HG03280 (cell line): ENCODE measurements around the gene ARL5A.

Experiments
- ATAC-seq: cut with Tn5 transposase; IDR thresholded peaks from one replicate; pipeline ENCODE4 v1.9.1; 2021; ENCODE audit warnings: mild to moderate bottlenecking, moderate library complexity; ENCODE audit not compliant: unreplicated experiment

Gene ARL5A

DNA sequence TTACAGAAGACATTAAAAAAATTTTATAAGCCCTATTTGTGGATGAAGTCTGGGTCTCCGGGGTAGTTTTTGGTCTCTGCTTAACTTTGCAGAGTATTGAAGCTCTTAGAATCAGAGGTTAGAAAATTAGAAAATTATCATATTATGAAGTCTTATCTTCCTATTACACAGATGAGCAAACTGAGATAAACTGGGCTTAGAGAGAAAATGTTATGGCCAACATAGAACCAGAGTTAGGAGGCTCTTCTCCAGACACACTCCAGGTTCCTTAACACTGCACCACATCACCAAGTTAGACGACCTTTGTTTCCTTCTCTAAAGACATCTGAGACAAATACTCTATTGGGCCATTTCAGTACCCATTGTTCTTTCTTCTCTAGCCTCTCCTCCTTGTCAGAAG is 57.2 kb downstream of the ARL5A start:
- ATAC-seq = peak; percentile 29

DNA sequence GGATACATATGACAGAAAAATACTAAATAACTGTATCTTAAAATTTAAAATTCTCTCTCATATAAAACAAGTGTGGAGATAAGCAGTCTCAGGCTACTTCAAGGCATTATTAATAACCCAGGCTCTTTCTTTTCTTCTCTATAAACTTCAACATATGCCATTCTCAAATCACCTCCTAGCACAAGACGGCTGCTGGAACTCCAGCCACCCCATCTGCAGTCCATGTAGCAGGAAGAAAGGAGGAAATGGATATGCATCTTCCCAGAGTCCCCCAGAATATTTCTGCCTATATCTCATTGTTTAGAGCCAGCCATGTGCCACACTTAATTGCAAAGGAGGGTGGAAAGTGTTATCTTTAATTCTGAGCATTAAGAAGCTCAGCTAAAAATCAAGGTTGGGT is 58.6 kb downstream of the ARL5A start:
- ATAC-seq = no peak

DNA sequence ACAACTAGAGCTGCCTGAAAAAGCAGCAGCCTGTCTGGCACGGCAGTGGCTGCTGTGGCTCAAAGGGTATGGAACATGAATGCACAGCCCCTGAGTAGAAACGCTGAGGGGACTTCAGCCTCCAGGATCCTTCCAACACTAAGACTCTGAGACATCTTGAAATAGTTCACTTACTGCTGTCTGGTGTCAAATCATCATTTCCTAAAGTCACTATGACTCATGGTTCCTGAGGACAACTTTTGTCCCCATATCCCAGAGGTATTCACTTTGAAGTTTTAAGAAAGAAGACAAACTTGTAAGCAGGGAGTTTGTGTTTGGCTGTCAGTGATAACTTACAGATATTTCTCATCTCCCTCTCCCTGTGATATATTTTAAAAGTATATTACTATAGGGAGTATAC is 60.7 kb downstream of the ARL5A start:
- no peak for ATAC-seq

DNA sequence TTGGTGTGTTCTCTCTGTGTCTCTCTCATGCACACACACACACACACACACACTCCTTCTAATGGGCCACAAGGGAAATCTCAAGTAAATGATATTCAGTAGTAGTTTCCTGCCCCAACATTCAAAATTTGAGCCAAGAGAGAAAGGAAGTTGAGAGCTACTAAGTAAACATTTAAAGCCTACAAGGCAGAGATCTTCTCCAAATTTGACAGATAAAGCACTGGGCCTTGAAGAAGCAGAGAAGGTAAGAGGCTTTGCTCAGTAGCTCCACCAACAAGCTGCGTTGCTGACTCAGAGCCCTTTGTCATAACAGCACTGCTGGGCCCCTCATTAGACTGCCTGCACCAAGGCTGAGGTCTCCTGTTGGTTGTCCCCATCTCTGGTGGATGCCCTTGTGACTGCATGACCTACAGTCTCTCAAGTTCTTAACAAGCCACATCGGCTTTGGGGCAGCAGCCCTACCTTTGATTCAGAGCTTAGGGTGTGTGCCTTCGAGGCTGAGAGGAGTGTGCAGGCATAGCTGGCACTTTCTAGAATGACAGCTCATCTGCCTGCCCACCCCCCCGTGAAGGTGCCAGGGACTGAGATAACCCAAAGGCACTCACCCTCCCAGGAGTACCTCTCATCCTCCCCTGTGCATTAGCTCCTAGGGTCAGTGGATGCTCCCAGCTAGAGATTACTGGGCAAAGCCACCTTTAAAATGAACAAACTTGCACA is 61.6 kb downstream of the ARL5A start:
- peak; percentile 38 for ATAC-seq

GRCh38 chr2:151765760-151766410 is 62.3 kb downstream of the ARL5A start:
- no peak for ATAC-seq

DNA sequence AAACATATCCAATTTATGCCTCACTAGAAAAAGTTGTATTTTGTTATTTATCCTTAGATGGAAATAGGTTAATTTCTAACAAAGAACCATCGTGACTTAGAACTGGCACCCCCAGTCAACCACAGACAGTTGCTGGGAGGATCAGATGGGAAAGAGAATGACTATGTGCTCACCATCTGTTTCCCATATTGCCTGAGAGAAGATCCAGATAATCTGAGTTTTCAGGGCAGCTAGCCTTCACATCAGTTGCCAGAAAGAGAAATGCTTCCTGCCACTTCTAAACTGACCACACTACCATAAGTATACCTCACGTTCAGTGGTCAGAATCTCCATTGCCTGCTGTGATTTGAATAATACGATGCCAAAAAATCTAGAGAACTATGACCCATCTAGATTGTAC is 65.5 kb downstream of the ARL5A start:
- ATAC-seq = no peak

DNA sequence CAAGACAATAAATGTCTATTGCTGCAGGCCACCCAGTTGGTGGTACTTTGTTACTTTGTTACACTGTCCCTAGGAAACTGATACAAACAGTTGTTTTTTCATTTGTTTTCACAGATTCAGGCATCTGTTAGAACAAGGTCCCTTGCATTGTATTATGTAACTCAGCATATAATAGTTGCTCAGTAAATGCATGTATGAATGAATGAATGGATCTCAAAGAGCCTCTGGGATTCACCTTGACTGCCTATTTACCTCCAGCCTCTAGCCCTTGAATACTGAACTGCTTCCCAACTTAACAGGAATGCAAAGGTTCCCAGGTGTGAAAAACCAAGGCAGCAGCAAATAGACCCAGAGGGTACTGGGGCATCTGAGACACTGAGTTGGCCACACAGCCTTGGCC is 66.5 kb downstream of the ARL5A start:
- ATAC-seq = no peak

DNA sequence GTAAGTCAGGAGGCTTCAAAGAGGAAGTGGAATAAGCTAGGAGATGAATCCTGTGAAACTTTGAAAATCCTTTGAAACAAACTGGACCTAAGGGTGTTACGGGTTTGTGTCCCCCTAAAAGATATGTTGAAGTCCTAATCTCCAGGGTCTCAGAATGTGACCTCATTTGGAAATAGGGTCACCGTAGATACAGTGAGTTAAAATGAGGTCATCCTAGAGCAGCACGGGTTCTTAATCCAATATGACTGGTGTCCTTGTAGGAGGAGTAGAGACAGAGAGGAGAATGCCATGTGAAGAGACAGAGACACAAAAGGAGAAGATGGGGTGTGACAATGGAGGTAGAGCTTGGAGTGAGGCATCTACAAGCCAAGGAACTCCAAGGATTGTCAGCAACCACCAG is 67.0 kb downstream of the ARL5A start:
- ATAC-seq = no peak

GRCh38 chr2:151760139-151760650 is 68.0 kb downstream of the ARL5A start:
- no peak for ATAC-seq

DNA sequence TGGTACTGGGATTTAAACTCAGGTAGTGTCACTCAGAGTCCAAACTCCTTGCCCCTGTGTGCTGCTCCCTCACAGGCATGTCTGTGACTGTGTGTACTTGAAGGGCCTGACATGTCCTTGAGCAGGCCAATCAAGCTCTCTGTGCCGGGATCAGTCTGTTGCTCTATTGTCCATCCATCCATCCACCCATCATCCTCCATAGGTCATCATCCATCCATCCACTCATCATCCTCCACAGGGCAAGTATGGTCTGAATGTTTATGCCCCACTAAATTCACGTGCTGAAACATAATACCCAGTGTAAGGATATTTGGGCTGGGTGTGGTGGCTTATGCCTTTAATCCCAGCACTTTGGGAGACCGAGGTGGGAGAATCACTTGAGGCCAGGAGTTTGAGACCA is 69.5 kb downstream of the ARL5A start:
- no peak for ATAC-seq

GRCh38 chr2:151757861-151758260 is 70.4 kb downstream of the ARL5A start:
- ATAC-seq = no peak

GRCh38 chr2:151756820-151757219 is 71.4 kb downstream of the ARL5A start:
- no peak for ATAC-seq

DNA sequence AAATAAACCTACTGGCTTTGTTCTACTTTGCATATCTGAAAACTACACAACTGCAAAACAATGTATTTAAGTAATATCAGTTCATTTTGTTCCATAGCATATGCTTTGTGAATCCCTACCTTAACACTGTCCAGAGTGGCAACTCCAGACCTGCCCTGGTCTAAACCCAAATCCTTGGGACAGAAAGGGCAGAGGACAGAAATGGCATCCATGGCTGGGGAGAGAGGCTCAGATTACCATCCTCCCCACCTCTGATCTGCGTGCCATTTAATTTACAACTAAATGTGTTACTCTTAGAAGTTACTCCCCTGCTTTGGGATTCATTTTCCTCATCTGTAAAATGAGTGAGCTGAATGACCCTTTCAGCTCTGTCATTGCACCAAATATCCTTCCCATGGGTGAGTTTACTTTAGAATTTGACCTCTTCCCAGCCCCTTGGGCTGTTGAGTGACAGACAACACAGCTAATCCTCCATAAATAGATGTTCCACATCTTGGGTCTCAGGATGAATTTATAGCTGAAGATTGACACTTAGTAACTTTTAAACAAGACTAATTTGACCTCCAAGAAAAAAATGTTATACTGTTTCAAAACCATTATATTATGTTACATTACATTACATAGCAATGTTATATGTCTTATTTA is 73.8 kb downstream of the ARL5A start:
- no peak for ATAC-seq

- ATAC-seq = no peak
Observed at GRCh38 chr2:151753540-151753939, 74.7 kb downstream of the ARL5A start.
